ENCODE results near the gene LHPP. TPM values are rescaled to one million over a fixed set of nuclear protein-coding genes. Genes with fewer than 3 reads are reported as not detected.

Gene LHPP
- total and polyA plus RNA-seq, 10 of the 15 experiments (the other 5 are each of a cell fraction or from before 2014, with no cell fraction given) = 0.79 to 9.8 (median 6.7) TPM

DNA sequence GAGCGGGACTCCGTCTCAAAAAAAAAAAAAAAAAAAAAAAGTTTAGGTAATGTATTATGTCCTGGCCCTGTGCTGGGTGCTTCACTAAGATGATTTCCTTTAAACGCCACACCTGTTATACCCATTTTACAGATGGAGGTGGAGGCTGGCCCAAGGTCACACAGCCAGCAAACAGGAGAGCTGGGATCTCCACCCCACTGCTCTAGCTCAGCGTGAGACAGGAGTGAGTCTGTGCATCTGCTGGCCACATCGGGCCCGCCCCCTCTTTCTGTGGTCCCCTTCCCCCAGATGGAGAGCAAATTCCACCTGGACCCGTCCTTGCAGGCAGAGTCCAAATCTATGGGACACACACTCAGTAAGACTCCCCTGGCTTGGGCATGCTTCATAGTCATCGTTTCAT lies 51.0 kb downstream of the LHPP start (continued):
- no peak for TF ChIP-seq ESRRA (IDR thresholded peaks at IDR 0.05; ENCODE audit: low read length)
- TF ChIP-seq, protein P1, sequence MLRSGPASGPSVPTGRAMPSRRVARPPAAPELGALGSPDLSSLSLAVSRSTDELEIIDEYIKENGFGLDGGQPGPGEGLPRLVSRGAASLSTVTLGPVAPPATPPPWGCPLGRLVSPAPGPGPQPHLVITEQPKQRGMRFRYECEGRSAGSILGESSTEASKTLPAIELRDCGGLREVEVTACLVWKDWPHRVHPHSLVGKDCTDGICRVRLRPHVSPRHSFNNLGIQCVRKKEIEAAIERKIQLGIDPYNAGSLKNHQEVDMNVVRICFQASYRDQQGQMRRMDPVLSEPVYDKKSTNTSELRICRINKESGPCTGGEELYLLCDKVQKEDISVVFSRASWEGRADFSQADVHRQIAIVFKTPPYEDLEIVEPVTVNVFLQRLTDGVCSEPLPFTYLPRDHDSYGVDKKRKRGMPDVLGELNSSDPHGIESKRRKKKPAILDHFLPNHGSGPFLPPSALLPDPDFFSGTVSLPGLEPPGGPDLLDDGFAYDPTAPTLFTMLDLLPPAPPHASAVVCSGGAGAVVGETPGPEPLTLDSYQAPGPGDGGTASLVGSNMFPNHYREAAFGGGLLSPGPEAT (IDR thresholded peaks at IDR 0.05; ENCODE audit: low read depth) = no peak
- TF ChIP-seq ZNF24 (IDR thresholded peaks at IDR 0.05) = no peak
- TF ChIP-seq MTA3 (IDR thresholded peaks at IDR 0.05; ENCODE audit: borderline replicate concordance, low read length) = no peak

DNA sequence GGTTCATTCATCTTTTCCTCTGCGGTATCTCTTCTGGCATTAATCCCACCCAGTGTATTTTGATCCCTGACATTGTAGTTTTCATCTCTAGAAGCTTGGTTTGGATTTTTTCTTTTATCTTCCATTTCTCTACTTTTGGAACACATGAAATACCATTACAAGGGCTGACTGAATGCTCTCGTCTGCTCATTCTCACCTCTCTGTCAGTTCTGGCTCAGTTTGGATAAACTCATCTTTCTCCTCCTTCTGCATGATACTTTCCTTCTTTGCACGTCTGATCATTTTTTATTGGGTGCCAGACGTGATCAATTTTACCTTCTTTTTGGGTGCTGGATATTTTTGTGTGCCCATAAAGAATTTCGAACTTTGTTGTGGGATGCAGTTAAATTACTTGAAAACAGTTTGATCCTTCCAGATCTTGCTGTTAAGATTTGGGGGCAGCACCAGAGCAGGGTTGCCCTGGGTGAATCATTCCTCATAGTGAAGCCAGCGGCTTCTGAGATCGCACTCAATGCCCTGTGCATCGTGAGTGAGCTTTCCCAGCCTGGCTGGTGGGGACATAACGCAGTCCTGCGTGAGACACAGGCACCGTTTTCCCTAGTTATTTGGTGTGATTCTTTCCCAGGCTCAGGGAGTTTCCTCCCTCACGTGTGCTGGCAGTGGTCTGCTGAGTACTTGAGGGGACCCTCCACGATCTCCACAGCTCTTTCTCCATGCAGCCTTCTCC lies 53.8 kb downstream of the LHPP start:
- intact Hi-C loops (cut with micrococcal nuclease; ENCODE audit: unreplicated experiment) = no loop called here
- ATAC-seq (no peak), FAIRE-seq (no peak), DNase-seq (ENCODE audit: low read depth, low spot score) (no peak)
- RAD21 ChIA-PET (ENCODE audit: unreplicated experiment) = no interaction called here
- POLR2A ChIA-PET = no interaction called here
- H4K20me1 ChIP-seq (ENCODE audit: control insufficient read depth, insufficient read depth) = no peaks in the 10 kb centered on the region
- no peak overlapping the region for H2AFZ ChIP-seq (ENCODE audit: control insufficient read depth, low read depth, low read length)
- no peak overlapping the region for H3K4me3 ChIP-seq
- no peak for TF ChIP-seq RUNX3 (IDR thresholded peaks at IDR 0.05; ENCODE audit: low read length)
- no peak for TF ChIP-seq MYB (IDR thresholded peaks at IDR 0.05; ENCODE audit: borderline replicate concordance, low read depth, low read length)
- TF ChIP-seq ATF3 (IDR thresholded peaks at IDR 0.05; ENCODE audit: borderline replicate concordance, extremely low read depth, low read depth, low read length) = no peak
- TF ChIP-seq, protein P2, sequence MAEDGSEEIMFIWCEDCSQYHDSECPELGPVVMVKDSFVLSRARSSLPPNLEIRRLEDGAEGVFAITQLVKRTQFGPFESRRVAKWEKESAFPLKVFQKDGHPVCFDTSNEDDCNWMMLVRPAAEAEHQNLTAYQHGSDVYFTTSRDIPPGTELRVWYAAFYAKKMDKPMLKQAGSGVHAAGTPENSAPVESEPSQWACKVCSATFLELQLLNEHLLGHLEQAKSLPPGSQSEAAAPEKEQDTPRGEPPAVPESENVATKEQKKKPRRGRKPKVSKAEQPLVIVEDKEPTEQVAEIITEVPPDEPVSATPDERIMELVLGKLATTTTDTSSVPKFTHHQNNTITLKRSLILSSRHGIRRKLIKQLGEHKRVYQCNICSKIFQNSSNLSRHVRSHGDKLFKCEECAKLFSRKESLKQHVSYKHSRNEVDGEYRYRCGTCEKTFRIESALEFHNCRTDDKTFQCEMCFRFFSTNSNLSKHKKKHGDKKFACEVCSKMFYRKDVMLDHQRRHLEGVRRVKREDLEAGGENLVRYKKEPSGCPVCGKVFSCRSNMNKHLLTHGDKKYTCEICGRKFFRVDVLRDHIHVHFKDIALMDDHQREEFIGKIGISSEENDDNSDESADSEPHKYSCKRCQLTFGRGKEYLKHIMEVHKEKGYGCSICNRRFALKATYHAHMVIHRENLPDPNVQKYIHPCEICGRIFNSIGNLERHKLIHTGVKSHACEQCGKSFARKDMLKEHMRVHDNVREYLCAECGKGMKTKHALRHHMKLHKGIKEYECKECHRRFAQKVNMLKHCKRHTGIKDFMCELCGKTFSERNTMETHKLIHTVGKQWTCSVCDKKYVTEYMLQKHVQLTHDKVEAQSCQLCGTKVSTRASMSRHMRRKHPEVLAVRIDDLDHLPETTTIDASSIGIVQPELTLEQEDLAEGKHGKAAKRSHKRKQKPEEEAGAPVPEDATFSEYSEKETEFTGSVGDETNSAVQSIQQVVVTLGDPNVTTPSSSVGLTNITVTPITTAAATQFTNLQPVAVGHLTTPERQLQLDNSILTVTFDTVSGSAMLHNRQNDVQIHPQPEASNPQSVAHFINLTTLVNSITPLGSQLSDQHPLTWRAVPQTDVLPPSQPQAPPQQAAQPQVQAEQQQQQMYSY (CRISPR knock-in tag; IDR thresholded peaks at IDR 0.05) = no peak
- no peak for TF ChIP-seq SPI1 (IDR thresholded peaks at IDR 0.05; ENCODE audit: borderline replicate concordance, insufficient read depth, low read depth, low read length)
- no peak for TF ChIP-seq KDM1A (IDR thresholded peaks at IDR 0.05; ENCODE audit: borderline replicate concordance)
- 46% methylated on average over 13 of the region's 13 CpGs for WGBS (ENCODE audit: insufficient coverage, insufficient replicate concordance, low lambda C conversion rate, missing lambda C conversion rate)
- no TSS peak for BruUV-seq (replicated peaks)
- no peaks in the 10 kb centered on the region for H3K79me2 ChIP-seq (ENCODE audit: control insufficient read depth, insufficient read depth, low read length)
- H3K9ac ChIP-seq (ENCODE audit: control insufficient read depth, insufficient read depth, low read length) = no peak overlapping the region
- in situ Hi-C loops (cut with MboI) = no loop called here
- CTCF ChIA-PET = no interaction called here
- H3K4me1 ChIP-seq (ENCODE audit: control insufficient read depth, insufficient read depth, low read length) = no peaks in the 10 kb centered on the region
- H3K36me3 ChIP-seq (ENCODE audit: control insufficient read depth in 2 of 2, insufficient read depth in 2 of 2, low read length in 1 of 2) = no peaks in the 10 kb centered on the region
- H3K4me2 ChIP-seq (ENCODE audit: control insufficient read depth, insufficient read depth) = no peak overlapping the region
- no peak overlapping the region for H3K27ac ChIP-seq (ENCODE audit: control insufficient read depth, insufficient read depth)
- H3K9me3 ChIP-seq (replicated peaks; ENCODE audit: control insufficient read depth, insufficient read depth, low read length) = no peaks in the 10 kb centered on the region
- SMC1A ChIA-PET (ENCODE audit: uncharacterized antibody, unreplicated experiment) = no interaction called here
- H3K27me3 ChIP-seq (replicated peaks in 1 of 2; ENCODE audit: control insufficient read depth in 2 of 2, insufficient read depth in 2 of 2, low read length in 1 of 2) = no peaks in the 10 kb centered on the region
